ENCODE data around the gene ARL9.
"Not testable (repeated sequence)": the region's sequence is repeated elsewhere in the genome, so short reads cannot be mapped to it uniquely, and the experiment has no call there.

The ARL9 gene, protein sequence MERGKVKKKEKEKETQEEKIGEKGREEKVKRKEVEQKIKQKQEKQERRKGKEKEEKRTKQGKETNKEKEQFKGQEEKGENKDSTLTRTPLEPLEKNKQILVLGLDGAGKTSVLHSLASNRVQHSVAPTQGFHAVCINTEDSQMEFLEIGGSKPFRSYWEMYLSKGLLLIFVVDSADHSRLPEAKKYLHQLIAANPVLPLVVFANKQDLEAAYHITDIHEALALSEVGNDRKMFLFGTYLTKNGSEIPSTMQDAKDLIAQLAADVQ

DNA sequence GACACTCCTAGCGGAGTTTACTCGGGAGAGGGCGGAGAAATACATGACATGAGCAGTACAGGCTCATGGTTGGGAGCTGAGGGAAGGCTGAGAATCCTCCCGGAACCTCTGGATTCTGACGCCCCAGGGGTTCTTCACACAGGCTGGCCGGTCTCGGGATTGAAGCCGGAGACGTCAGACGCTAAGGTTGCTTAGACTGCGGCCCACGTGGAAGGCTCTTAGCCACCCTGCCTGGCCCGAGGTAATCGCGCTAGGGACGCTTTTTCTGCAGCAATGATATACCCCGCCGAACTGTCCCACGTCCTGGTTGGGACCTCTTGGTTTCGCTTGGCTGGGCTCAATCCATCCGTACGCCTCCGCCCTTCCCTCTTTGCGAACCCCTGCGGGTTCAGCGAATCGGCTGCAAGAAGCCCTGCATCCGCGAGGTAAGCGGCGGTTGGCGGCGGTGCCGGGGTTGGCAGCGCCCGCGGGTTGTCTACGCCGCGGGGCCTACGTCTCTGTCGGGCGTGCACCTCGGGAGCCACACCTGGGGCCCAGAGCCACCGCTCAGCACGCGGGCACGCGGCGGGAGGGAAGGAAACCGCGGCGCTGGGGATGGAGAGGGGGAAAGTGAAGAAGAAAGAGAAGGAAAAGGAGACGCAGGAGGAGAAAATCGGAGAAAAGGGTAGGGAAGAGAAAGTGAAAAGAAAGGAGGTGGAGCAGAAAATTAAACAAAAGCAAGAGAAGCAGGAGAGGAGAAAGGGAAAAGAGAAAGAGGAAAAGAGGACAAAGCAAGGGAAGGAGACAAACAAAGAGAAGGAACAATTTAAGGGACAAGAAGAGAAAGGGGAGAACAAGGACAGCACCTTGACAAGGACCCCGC lies at the start of gene ARL9:
Gene ARL9, plus strand, starts transcription at position 523 of the 862 bp plus-strand sequence. Its CDS starts 72 bp downstream, at position 595.
- H3K27me3 ChIP-seq (ENCODE audit: control insufficient read depth in 1 of 2, insufficient read depth in 2 of 2, low read length in 2 of 2) = no peaks in the 10 kb centered on the region
- peak within 1 kb of the TSS; percentile 38 for H3K27ac ChIP-seq (ENCODE audit: low read depth, low read length)
- peak within 1 kb of the TSS; percentile 78 to 87 for H3K4me3 ChIP-seq (ENCODE audit: low read depth in 1 of 2, low read length in 2 of 2)
- H3K4me1 ChIP-seq (ENCODE audit: insufficient read depth, low read length) = peaks cover 6% of the 10 kb centered on the region
- no peaks in the 10 kb centered on the region for H3K9me3 ChIP-seq (ENCODE audit: low read length)
- peak within 1 kb of the TSS; percentile 61 for H3K9ac ChIP-seq (ENCODE audit: low read length)
- H3K36me3 ChIP-seq (ENCODE audit: insufficient read depth, low read length) = peaks cover 11% of the 10 kb centered on the region

GRCh38 chr4:56460085-56460484 lies 45.5 kb upstream of the ARL9 start:
- Histone ChIP-seq H3K36me3 (ENCODE audit: insufficient read depth, low read length) (peaks cover 20% of the 10 kb centered on the region), H3K4me1 (ENCODE audit: insufficient read depth, low read length) (peaks cover 7% of the 10 kb centered on the region)

DNA sequence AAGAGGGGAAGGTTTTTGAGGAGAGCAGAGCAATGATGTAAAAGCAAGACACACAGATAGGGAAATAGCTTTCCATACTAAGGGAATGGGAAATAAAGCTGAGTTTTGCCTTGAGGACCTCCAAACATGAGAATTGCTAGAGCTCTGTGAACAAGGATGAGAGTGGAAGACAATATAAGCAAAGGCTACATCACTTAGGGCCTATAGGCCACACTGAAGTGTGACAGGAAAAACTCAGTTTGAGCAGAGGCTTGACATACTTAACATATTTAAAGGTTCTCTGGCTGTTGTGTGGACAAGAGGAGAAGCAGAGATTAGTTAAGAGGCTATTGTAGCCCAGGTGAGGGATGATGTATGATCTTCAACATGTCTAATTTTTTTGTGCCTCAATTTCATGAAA lies 43.4 kb upstream of the ARL9 start:
- Histone ChIP-seq H3K4me3 (ENCODE audit: low read depth in 1 of 2, low read length in 2 of 2) (no peak overlapping the region), H3K9ac (ENCODE audit: low read length) (no peak overlapping the region), H3K27ac (ENCODE audit: low read depth, low read length) (no peak overlapping the region), H3K4me1 (ENCODE audit: insufficient read depth, low read length) (peaks cover 23% of the 10 kb centered on the region), H3K36me3 (ENCODE audit: insufficient read depth, low read length) (peaks cover 20% of the 10 kb centered on the region), H3K27me3 (ENCODE audit: control insufficient read depth in 1 of 2, insufficient read depth in 2 of 2, low read length in 2 of 2) (no peaks in the 10 kb centered on the region), H3K9me3 (ENCODE audit: low read length) (no peaks in the 10 kb centered on the region)

More at GRCh38 chr4:56460085-56460484, 45.5 kb upstream of the ARL9 start:
- H3K4me3 ChIP-seq (ENCODE audit: low read depth in 1 of 2, low read length in 2 of 2) = no peak overlapping the region
- H3K27me3 ChIP-seq (ENCODE audit: control insufficient read depth in 1 of 2, insufficient read depth in 2 of 2, low read length in 2 of 2) = no peaks in the 10 kb centered on the region
- H3K9ac ChIP-seq (ENCODE audit: low read length) = no peak overlapping the region
- no peak overlapping the region for H3K27ac ChIP-seq (ENCODE audit: low read depth, low read length)
- no peaks in the 10 kb centered on the region for H3K9me3 ChIP-seq (ENCODE audit: low read length)

DNA sequence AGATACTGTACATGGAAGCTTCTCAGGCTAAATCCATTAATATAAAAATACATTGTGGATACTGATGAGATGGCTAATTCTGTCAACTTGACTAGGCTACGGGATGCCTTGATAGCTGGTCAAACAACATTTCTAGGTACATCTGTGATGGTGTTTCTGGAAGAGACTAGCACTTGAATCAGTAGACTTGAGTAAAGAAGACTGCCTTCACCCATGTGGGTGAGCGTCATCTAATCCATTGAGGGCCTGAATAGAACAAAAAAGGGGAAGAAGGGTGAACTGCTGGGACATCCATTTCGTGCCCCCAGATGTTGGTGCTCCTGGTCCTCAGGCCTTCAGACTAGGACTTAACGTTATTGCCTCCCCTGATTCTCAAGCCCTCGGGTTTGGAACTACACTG lies 41.9 kb upstream of the ARL9 start:
- no peak overlapping the region for H3K9ac ChIP-seq (ENCODE audit: low read length)
- no peak overlapping the region for H3K4me3 ChIP-seq (ENCODE audit: low read depth in 1 of 2, low read length in 2 of 2)
- no peaks in the 10 kb centered on the region for H3K9me3 ChIP-seq (ENCODE audit: low read length)
- no peaks in the 10 kb centered on the region for H3K27me3 ChIP-seq (ENCODE audit: control insufficient read depth in 1 of 2, insufficient read depth in 2 of 2, low read length in 2 of 2)
- peaks cover 19% of the 10 kb centered on the region for H3K36me3 ChIP-seq (ENCODE audit: insufficient read depth, low read length)
- H3K27ac ChIP-seq (ENCODE audit: low read depth, low read length) = no peak overlapping the region
- H3K4me1 ChIP-seq (ENCODE audit: insufficient read depth, low read length) = peaks cover 29% of the 10 kb centered on the region

GRCh38 chr4:56464581-56464980 lies 41.0 kb upstream of the ARL9 start:
- Histone ChIP-seq H3K9ac (ENCODE audit: low read length) (no peak overlapping the region), H3K4me3 (ENCODE audit: low read depth in 1 of 2, low read length in 2 of 2) (no peak overlapping the region), H3K9me3 (ENCODE audit: low read length) (no peaks in the 10 kb centered on the region), H3K4me1 (ENCODE audit: insufficient read depth, low read length) (peaks cover 35% of the 10 kb centered on the region), H3K27me3 (ENCODE audit: control insufficient read depth in 1 of 2, insufficient read depth in 2 of 2, low read length in 2 of 2) (no peaks in the 10 kb centered on the region), H3K27ac (ENCODE audit: low read depth, low read length) (no peak overlapping the region), H3K36me3 (ENCODE audit: insufficient read depth, low read length) (peaks cover 12% of the 10 kb centered on the region)

DNA sequence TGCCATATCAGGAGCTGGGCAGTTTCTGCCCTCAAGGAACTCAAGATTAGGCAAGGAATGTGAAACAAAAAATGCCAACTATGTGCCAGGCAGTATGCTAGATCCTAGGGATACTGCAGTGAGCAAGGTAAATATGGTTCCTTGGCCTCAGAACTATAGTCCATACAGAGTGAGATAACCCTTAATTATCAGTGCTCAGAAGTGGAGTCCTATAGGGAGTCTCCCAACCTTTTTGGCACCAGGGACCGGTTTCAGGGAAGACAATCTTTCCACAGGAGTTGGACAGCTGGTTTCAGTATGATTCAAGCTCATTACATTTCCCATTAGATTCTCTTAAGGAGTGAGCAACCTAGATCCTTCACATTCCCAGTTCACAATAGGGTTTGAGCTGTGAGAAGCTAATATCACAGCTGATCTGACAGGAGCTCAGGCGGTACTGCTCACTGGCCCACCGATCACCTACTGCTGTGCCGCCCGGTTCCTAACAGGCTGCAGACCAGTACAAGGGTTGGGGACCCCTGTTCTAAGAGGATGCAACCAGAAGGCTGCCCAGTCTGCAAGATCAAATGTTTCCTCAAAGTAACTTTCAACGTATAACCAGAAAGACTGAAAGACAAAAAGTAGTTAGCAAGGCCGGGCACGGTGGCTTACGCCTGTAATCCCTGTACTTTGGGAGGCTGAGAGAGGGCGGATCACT lies 39.8 kb upstream of the ARL9 start:
- Histone ChIP-seq H3K27ac (ENCODE audit: low read depth, low read length) (no peak overlapping the region), H3K4me1 (ENCODE audit: insufficient read depth, low read length) (peaks cover 35% of the 10 kb centered on the region), H3K9ac (ENCODE audit: low read length) (no peak overlapping the region)

GRCh38 chr4:56466296-56466761 lies 39.3 kb upstream of the ARL9 start:
- not testable (repeated sequence) for H3K27me3 ChIP-seq (ENCODE audit: control insufficient read depth in 1 of 2, insufficient read depth in 2 of 2, low read length in 2 of 2); H3K27ac ChIP-seq (ENCODE audit: low read depth, low read length); H3K9me3 ChIP-seq (ENCODE audit: low read length)
- Histone ChIP-seq H3K9ac (ENCODE audit: low read length) (peak overlapping the region; percentile 85), H3K4me3 (ENCODE audit: low read depth in 1 of 2, low read length in 2 of 2) (peak overlapping the region in 1 of 2 donors; percentile 96), H3K4me1 (ENCODE audit: insufficient read depth, low read length) (peaks cover 35% of the 10 kb centered on the region), H3K36me3 (ENCODE audit: insufficient read depth, low read length) (peaks cover 13% of the 10 kb centered on the region)

More for the DNA sequence above, 39.8 kb upstream of the ARL9 start:
- peaks cover 7% of the 10 kb centered on the region for H3K36me3 ChIP-seq (ENCODE audit: insufficient read depth, low read length)
- H3K9me3 ChIP-seq (ENCODE audit: low read length) = no peaks in the 10 kb centered on the region
- H3K27me3 ChIP-seq (ENCODE audit: control insufficient read depth in 1 of 2, insufficient read depth in 2 of 2, low read length in 2 of 2) = no peaks in the 10 kb centered on the region
- peak overlapping the region in 1 of 2 donors; percentile 96 for H3K4me3 ChIP-seq (ENCODE audit: low read depth in 1 of 2, low read length in 2 of 2)

- Histone ChIP-seq H3K27ac (ENCODE audit: low read depth, low read length) (peak overlapping the region; percentile 81), H3K4me3 (ENCODE audit: low read depth in 1 of 2, low read length in 2 of 2) (peak overlapping the region; percentile 81 to 96), H3K4me1 (ENCODE audit: insufficient read depth, low read length) (peaks cover 35% of the 10 kb centered on the region), H3K9ac (ENCODE audit: low read length) (peak overlapping the region; percentile 85), H3K9me3 (ENCODE audit: low read length) (no peaks in the 10 kb centered on the region), H3K27me3 (ENCODE audit: control insufficient read depth in 1 of 2, insufficient read depth in 2 of 2, low read length in 2 of 2) (no peaks in the 10 kb centered on the region), H3K36me3 (ENCODE audit: insufficient read depth, low read length) (peaks cover 14% of the 10 kb centered on the region)
Observed at GRCh38 chr4:56466910-56467283, 38.7 kb upstream of the ARL9 start.

GRCh38 chr4:56467284-56468096 lies 38.1 kb upstream of the ARL9 start, which contains the start of gene SRP72:
Gene SRP72, plus strand, starts transcription at chr4:56467617. Its CDS starts 19 bp downstream, at chr4:56467636.
- Histone ChIP-seq H3K27ac (ENCODE audit: low read depth, low read length) (peak within 1 kb of the TSS; percentile 81), H3K9me3 (ENCODE audit: low read length) (no peaks in the 10 kb centered on the region), H3K4me1 (ENCODE audit: insufficient read depth, low read length) (peaks cover 35% of the 10 kb centered on the region), H3K9ac (ENCODE audit: low read length) (peak within 1 kb of the TSS; percentile 85), H3K4me3 (ENCODE audit: low read depth in 1 of 2, low read length in 2 of 2) (peak within 1 kb of the TSS; percentile 81 to 96), H3K36me3 (ENCODE audit: insufficient read depth, low read length) (peaks cover 19% of the 10 kb centered on the region), H3K27me3 (ENCODE audit: control insufficient read depth in 1 of 2, insufficient read depth in 2 of 2, low read length in 2 of 2) (no peaks in the 10 kb centered on the region)

GRCh38 chr4:56468097-56468422 lies 37.5 kb upstream of the ARL9 start:
- Histone ChIP-seq H3K9me3 (ENCODE audit: low read length) (no peaks in the 10 kb centered on the region), H3K9ac (ENCODE audit: low read length) (peak overlapping the region; percentile 85), H3K4me3 (ENCODE audit: low read depth in 1 of 2, low read length in 2 of 2) (peak overlapping the region; percentile 81 to 96), H3K27me3 (ENCODE audit: control insufficient read depth in 1 of 2, insufficient read depth in 2 of 2, low read length in 2 of 2) (no peaks in the 10 kb centered on the region), H3K36me3 (ENCODE audit: insufficient read depth, low read length) (peaks cover 23% of the 10 kb centered on the region), H3K4me1 (ENCODE audit: insufficient read depth, low read length) (peaks cover 35% of the 10 kb centered on the region), H3K27ac (ENCODE audit: low read depth, low read length) (peak overlapping the region; percentile 81)
